ENCODE data around the gene DOLPP1.

The DOLPP1 gene

GRCh38 chr9:129059796-129060785 is 20.8 kb upstream of the DOLPP1 start:
- TF ChIP-seq CTCF (IDR thresholded peaks at IDR 0.05), result no peak

- no peak for TF ChIP-seq CTCF (IDR thresholded peaks at IDR 0.05)
Observed at GRCh38 chr9:129060991-129061390, 19.9 kb upstream of the DOLPP1 start.

GRCh38 chr9:129063061-129063460 is 17.9 kb upstream of the DOLPP1 start:
- TF ChIP-seq CTCF (IDR thresholded peaks at IDR 0.05), result no peak

GRCh38 chr9:129064499-129064908 is 16.4 kb upstream of the DOLPP1 start:
- TF ChIP-seq CTCF (IDR thresholded peaks at IDR 0.05), result no peak

- no peak for TF ChIP-seq CTCF (IDR thresholded peaks at IDR 0.05)
Observed at GRCh38 chr9:129068110-129068509, 12.8 kb upstream of the DOLPP1 start.

GRCh38 chr9:129068990-129069861 is 11.7 kb upstream of the DOLPP1 start:
- no peak for TF ChIP-seq CTCF (IDR thresholded peaks at IDR 0.05)

- no peak for TF ChIP-seq CTCF (IDR thresholded peaks at IDR 0.05)
Observed at GRCh38 chr9:129069862-129070641, 10.9 kb upstream of the DOLPP1 start.
